Measurements from ENCODE around the gene SIAE.
A peak's percentile ranks its signal among the peaks of the same experiment; 100 is the strongest.

SIAE gene

GRCh38 chr11:124656774-124657630, 16.5 kb downstream of the SIAE start:
- Mint-ChIP-seq H3K4me3 (no peak overlapping the region), H3K4me1 (no peaks in the 10 kb centered on the region), H3K9me3 (no peaks in the 10 kb centered on the region), H3K27ac (no peak overlapping the region), H3K27me3 (no peaks in the 10 kb centered on the region), H3K36me3 (peaks cover 11% of the 10 kb centered on the region)
- ATAC-seq (ENCODE audit: low read depth) (no peak), DNase-seq (ENCODE audit: low spot score in 2 of 2) (no peak)

GRCh38 chr11:124648610-124649009, 24.9 kb downstream of the SIAE start:
- H3K4me3 Mint-ChIP-seq = no peak overlapping the region
- no peak for DNase-seq (ENCODE audit: low spot score in 2 of 2)
- peaks cover 10% of the 10 kb centered on the region for H3K4me1 Mint-ChIP-seq
- no peaks in the 10 kb centered on the region for H3K9me3 Mint-ChIP-seq
- no peaks in the 10 kb centered on the region for H3K27me3 Mint-ChIP-seq
- H3K27ac Mint-ChIP-seq = no peak overlapping the region
- no peak for ATAC-seq (ENCODE audit: low read depth)
- H3K36me3 Mint-ChIP-seq = peaks cover 10% of the 10 kb centered on the region

GRCh38 chr11:124646148-124646547, 27.4 kb downstream of the SIAE start:
- Mint-ChIP-seq H3K4me1 (peaks cover 10% of the 10 kb centered on the region), H3K27ac (no peak overlapping the region), H3K9me3 (no peaks in the 10 kb centered on the region), H3K27me3 (no peaks in the 10 kb centered on the region), H3K4me3 (no peak overlapping the region), H3K36me3 (peaks cover 2% of the 10 kb centered on the region)
- DNase-seq (ENCODE audit: low spot score in 2 of 2) (no peak), ATAC-seq (ENCODE audit: low read depth) (peak; percentile 88)

- Mint-ChIP-seq H3K27me3 (no peaks in the 10 kb centered on the region), H3K27ac (no peak overlapping the region), H3K4me1 (peaks cover 10% of the 10 kb centered on the region), H3K36me3 (no peaks in the 10 kb centered on the region), H3K4me3 (peak overlapping the region; percentile 0), H3K9me3 (no peaks in the 10 kb centered on the region)
- DNase-seq (ENCODE audit: low spot score in 2 of 2) (peak; percentile 15 to 18), ATAC-seq (ENCODE audit: low read depth) (peak; percentile 53)
These were observed 28.9 kb downstream of the SIAE start for GRCh38 chr11:124644426-124645280.

GRCh38 chr11:124643605-124644425, 29.7 kb downstream of the SIAE start:
- Mint-ChIP-seq H3K27me3 (no peaks in the 10 kb centered on the region), H3K9me3 (no peaks in the 10 kb centered on the region), H3K36me3 (no peaks in the 10 kb centered on the region), H3K4me1 (peaks cover 10% of the 10 kb centered on the region), H3K27ac (no peak overlapping the region), H3K4me3 (no peak overlapping the region)
- ATAC-seq (ENCODE audit: low read depth) = no peak
- no peak for DNase-seq (ENCODE audit: low spot score in 2 of 2)

GRCh38 chr11:124643042-124643604, 30.4 kb downstream of the SIAE start:
- DNase-seq (ENCODE audit: low spot score in 2 of 2) (no peak), ATAC-seq (ENCODE audit: low read depth) (no peak)
- H3K27ac Mint-ChIP-seq = no peak overlapping the region
- H3K36me3 Mint-ChIP-seq = no peaks in the 10 kb centered on the region
- no peak overlapping the region for H3K4me3 Mint-ChIP-seq
- peaks cover 10% of the 10 kb centered on the region for H3K4me1 Mint-ChIP-seq
- H3K27me3 Mint-ChIP-seq = no peaks in the 10 kb centered on the region
- no peaks in the 10 kb centered on the region for H3K9me3 Mint-ChIP-seq

GRCh38 chr11:124642628-124643027, 30.9 kb downstream of the SIAE start:
- no peaks in the 10 kb centered on the region for H3K27me3 Mint-ChIP-seq
- no peaks in the 10 kb centered on the region for H3K9me3 Mint-ChIP-seq
- DNase-seq (ENCODE audit: low spot score in 2 of 2) (no peak), ATAC-seq (ENCODE audit: low read depth) (no peak)
- no peak overlapping the region for H3K27ac Mint-ChIP-seq
- peaks cover 10% of the 10 kb centered on the region for H3K4me1 Mint-ChIP-seq
- peaks cover 2% of the 10 kb centered on the region for H3K36me3 Mint-ChIP-seq
- H3K4me3 Mint-ChIP-seq = no peak overlapping the region

GRCh38 chr11:124640666-124641065, 32.9 kb downstream of the SIAE start:
- ATAC-seq (ENCODE audit: low read depth) (no peak), DNase-seq (ENCODE audit: low spot score in 2 of 2) (no peak)
- H3K27me3 Mint-ChIP-seq = no peaks in the 10 kb centered on the region
- H3K27ac Mint-ChIP-seq = no peak overlapping the region
- peaks cover 11% of the 10 kb centered on the region for H3K36me3 Mint-ChIP-seq
- no peak overlapping the region for H3K4me3 Mint-ChIP-seq
- H3K4me1 Mint-ChIP-seq = peaks cover 6% of the 10 kb centered on the region
- H3K9me3 Mint-ChIP-seq = no peaks in the 10 kb centered on the region

- Mint-ChIP-seq H3K4me3 (no peak overlapping the region), H3K36me3 (peaks cover 11% of the 10 kb centered on the region), H3K4me1 (no peaks in the 10 kb centered on the region), H3K27me3 (no peaks in the 10 kb centered on the region), H3K27ac (no peak overlapping the region), H3K9me3 (no peaks in the 10 kb centered on the region)
- DNase-seq (ENCODE audit: low spot score in 2 of 2) (no peak), ATAC-seq (ENCODE audit: low read depth) (no peak)
These were observed 34.4 kb downstream of the SIAE start for GRCh38 chr11:124639186-124639585.

- H3K27me3 Mint-ChIP-seq = no peaks in the 10 kb centered on the region
- DNase-seq (ENCODE audit: low spot score in 2 of 2) (no peak), ATAC-seq (ENCODE audit: low read depth) (no peak)
- no peaks in the 10 kb centered on the region for H3K9me3 Mint-ChIP-seq
- no peaks in the 10 kb centered on the region for H3K4me1 Mint-ChIP-seq
- H3K27ac Mint-ChIP-seq = no peak overlapping the region
- H3K4me3 Mint-ChIP-seq = no peak overlapping the region
- H3K36me3 Mint-ChIP-seq = peaks cover 11% of the 10 kb centered on the region
These were observed 35.0 kb downstream of the SIAE start for GRCh38 chr11:124638500-124638899.

GRCh38 chr11:124635932-124636331, 37.6 kb downstream of the SIAE start:
- H3K27ac Mint-ChIP-seq = peak overlapping the region; percentile 15

GRCh38 chr11:124633355-124633754, 40.2 kb downstream of the SIAE start:
- no peak overlapping the region for H3K27ac Mint-ChIP-seq
- DNase-seq (ENCODE audit: low spot score in 2 of 2) = no peak
- no peak for ATAC-seq (ENCODE audit: low read depth)
- H3K36me3 Mint-ChIP-seq = peaks cover 32% of the 10 kb centered on the region
- H3K4me1 Mint-ChIP-seq = no peaks in the 10 kb centered on the region
- no peaks in the 10 kb centered on the region for H3K9me3 Mint-ChIP-seq
- no peak overlapping the region for H3K4me3 Mint-ChIP-seq
- H3K27me3 Mint-ChIP-seq = no peaks in the 10 kb centered on the region

More at GRCh38 chr11:124635932-124636331, 37.6 kb downstream of the SIAE start:
- Mint-ChIP-seq H3K4me3 (no peak overlapping the region), H3K4me1 (no peaks in the 10 kb centered on the region), H3K36me3 (peaks cover 22% of the 10 kb centered on the region), H3K27me3 (no peaks in the 10 kb centered on the region), H3K9me3 (no peaks in the 10 kb centered on the region)
- DNase-seq (ENCODE audit: low spot score in 2 of 2) (no peak), ATAC-seq (ENCODE audit: low read depth) (no peak)

GRCh38 chr11:124629961-124630360, 43.6 kb downstream of the SIAE start:
- no peak for DNase-seq (ENCODE audit: low spot score in 2 of 2)
- H3K4me1 Mint-ChIP-seq = peaks cover 7% of the 10 kb centered on the region
- no peaks in the 10 kb centered on the region for H3K27me3 Mint-ChIP-seq
- H3K36me3 Mint-ChIP-seq = peaks cover 33% of the 10 kb centered on the region
- no peaks in the 10 kb centered on the region for H3K9me3 Mint-ChIP-seq
- no peak overlapping the region for H3K4me3 Mint-ChIP-seq
- no peak overlapping the region for H3K27ac Mint-ChIP-seq
- no peak for ATAC-seq (ENCODE audit: low read depth)
